Cardiac septum (tissue), 1 donor: ENCODE results near the gene OR9G1. TPM values are rescaled to one million over a fixed set of nuclear protein-coding genes. Genes with fewer than 3 reads are reported as not detected.
"Not testable (repeated sequence)": the region's sequence is repeated elsewhere in the genome, so short reads cannot be mapped to it uniquely, and the experiment has no call there.

Experiments
- DNase-seq: peaks from one replicate; pipeline ENCODE4 v3.0.0-alpha.2; 2020; ENCODE audit warnings: low spot score
- intact Hi-C: fragments of 100-400 bp; cut with DNase I; formaldehyde crosslinking; loops from one replicate; pipeline ENCODE4 v1.14.0; 2022
- long read RNA-seq: library from polyadenylated mRNA; unstranded; transcript quantifications from one replicate; pipeline ENCODE4 v2.0.0, GENCODE V29; 2021
- total RNA-seq: library from RNA; stranded (reverse); fragmentation: NEBNext Ultra II Directional; extraction: Animal tissue kit (Norgen Biotek cat#: 25700); gene quantifications from one replicate; pipeline ENCODE4 v1.2.1, GENCODE V29; 2021
- donor health status: DM: no; HTN: no; CAD: no.

Gene OR9G1, protein sequence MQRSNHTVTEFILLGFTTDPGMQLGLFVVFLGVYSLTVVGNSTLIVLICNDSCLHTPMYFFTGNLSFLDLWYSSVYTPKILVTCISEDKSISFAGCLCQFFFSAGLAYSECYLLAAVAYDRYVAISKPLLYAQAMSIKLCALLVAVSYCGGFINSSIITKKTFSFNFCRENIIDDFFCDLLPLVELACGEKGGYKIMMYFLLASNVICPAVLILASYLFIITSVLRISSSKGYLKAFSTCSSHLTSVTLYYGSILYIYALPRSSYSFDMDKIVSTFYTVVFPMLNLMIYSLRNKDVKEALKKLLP
- not detected for total RNA-seq
- long read RNA-seq, result 0 reads

DNA sequence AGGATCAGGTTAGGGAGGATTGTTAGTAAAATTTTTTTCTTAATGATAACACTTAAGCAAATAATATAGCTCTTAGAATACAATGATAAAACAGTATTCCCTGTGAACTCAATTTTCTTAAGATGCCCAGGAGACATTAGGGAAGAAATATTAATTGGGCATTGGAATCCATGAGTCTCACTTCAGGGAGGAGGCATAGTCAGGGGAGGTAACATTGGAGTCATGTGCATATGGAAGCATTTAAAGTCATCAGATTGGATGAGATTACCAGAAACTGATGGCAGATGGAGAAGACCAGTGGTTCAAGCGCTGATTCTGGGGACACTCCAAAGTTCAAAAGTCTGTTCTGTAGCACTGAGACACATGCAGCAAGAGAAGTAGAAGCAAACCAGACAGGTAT is at the start of gene OR9G1:
Gene OR9G1 (plus strand): TSS at position 301 of the 400 bp plus-strand sequence. CDS start 1,293 bp downstream, outside the sequence.
- no peak for DNase-seq
- intact Hi-C loops, result no loop called here

DNA sequence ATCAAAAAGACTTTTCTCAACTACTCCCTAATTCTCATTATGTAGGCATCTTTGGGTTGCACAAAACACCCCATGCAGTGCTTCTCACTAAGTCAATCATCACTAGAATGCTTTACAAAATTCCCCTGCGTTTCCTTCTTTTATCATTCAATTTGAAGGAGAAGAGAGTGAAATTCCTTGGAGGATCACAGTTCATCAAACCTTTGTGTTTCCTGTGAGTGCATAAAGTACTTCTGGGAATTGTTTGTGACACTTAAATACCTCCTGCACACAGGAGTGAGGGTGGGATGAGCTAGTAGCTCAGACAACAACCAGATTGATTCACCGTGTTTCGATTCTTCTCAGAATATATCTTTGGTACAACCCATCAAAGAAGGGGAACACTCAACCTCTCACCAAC is 39.1 kb upstream of the OR9G1 start:
- intact Hi-C loops, result no loop called here
- DNase-seq, result no peak

DNA sequence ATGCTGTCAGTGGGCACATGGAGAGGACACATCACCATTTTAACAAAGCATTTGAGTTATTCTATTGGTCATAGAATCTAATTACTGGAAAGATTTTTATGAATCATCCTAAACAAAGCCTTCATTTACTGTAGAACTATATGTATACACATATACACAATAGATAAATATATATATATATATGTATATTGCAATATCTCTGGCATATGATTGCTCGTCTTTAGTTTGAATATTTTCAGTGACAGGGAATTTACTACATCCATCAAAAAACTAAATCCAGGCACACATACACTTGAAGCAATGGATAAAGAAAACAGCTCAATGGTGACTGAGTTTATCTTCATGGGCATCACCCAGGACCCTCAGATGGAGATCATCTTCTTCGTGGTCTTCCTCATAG is 35.5 kb upstream of the OR9G1 start, which contains the start of gene OR5AR1:
Gene OR5AR1 (plus strand): TSS at position 301 of the 400 bp plus-strand sequence. CDS start 0 bp downstream, at position 301.
- intact Hi-C loops, result no loop called here
- no peak for DNase-seq

DNA sequence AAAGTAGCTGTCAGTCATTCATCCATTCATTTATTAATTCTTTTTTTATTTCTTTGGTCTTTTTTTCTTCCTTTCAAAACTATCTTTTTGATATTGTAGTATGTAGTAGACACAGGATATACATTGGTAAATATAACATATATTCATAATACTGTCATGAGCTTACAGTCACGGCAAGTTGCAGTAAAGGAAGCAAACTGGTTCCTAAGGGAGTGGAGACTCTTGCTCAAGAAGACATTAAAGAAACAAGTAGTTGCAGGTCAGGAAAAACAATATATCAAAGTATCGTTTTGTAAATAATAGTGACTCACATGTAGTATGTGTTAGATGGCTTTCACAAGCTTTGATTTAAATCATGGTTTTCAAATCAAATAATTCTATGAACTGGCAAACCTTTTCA is 27.9 kb upstream of the OR9G1 start:
- no peak for DNase-seq
- intact Hi-C loops, result no loop called here

DNA sequence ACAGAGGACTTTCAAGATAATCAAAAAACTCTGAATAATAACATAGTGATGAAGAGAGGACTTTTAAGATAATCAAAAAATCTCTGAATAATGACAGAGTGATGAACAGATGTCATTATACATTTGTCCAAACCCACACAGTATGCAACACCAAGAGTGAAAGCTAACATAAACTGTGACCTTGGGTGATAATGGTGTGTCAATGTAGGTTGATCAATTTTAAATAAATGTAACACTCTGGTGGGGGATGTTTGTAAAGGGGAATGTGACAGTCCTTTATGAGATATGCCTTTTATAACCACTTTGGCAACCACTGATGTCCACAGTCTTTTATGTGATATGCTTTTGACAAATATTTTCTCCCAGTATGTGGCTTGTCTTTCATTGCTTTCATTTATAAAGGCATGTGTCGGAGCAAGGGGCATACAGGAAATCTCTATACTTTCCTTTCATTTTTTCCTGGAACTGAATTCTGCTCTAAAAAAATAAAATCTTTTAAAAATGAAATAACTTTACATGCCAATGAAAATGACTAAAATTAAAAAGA is 10.3 kb upstream of the OR9G1 start:
- no peak for DNase-seq
- intact Hi-C loops, result no loop called here

DNA sequence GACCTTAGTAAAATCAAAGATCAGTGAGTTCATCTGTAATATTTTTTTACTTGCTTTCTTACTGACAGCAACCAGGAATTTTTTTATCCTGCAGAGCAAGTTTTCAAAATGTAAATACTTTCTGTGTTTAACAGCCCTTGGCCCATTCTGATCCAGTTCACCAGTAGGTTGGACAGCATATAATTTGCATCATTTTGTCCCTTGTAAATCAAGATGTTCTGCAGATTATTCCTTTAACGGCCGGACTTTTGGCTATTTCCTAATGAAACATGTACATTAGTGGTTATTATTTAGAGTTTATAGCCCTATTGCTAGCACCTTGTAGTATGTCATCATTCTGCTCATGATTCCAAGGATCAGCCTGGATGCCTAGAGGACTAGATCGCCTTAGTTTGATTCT is 7.7 kb upstream of the OR9G1 start:
- DNase-seq, intact Hi-C loops: not testable (repeated sequence)

DNA sequence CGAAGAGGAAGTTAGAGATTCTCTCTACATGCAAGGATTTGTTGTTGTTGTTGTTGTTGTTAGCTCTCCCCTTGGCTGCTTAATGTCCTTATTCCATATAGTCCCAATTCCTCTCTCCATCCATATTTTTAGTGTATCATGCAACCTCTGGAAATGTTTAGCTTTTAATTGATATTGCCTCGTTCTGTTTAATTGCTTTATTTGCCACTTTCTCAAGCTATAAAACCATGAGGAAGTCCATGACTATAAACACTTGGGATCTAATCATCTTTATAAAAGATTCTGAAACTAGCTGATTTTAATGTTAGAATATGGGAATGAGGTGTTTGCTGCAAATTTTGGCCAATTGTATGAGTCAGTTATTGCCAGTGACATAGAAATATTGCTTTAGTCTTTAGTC is 5.5 kb upstream of the OR9G1 start:
- intact Hi-C loops, result no loop called here
- DNase-seq, result no peak

DNA sequence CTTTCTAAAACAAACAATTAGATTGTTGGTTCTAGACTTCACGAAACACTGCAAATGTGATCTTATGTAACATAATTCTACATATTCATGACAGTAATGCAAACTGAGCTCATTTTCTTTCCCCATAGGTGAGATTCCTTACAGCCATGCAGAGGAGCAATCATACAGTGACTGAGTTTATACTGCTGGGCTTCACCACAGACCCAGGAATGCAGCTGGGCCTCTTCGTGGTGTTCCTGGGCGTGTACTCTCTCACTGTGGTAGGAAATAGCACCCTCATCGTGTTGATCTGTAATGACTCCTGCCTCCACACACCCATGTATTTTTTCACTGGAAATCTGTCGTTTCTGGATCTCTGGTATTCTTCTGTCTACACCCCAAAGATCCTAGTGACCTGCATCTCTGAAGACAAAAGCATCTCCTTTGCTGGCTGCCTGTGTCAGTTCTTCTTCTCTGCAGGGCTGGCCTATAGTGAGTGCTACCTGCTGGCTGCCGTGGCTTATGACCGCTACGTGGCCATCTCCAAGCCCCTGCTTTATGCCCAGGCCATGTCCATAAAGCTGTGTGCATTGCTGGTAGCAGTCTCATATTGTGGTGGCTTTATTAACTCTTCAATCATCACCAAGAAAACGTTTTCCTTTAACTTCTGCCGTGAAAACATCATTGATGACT is 1.5 kb downstream of the OR9G1 start:
- no peak for DNase-seq
- intact Hi-C loops, result no loop called here

DNA sequence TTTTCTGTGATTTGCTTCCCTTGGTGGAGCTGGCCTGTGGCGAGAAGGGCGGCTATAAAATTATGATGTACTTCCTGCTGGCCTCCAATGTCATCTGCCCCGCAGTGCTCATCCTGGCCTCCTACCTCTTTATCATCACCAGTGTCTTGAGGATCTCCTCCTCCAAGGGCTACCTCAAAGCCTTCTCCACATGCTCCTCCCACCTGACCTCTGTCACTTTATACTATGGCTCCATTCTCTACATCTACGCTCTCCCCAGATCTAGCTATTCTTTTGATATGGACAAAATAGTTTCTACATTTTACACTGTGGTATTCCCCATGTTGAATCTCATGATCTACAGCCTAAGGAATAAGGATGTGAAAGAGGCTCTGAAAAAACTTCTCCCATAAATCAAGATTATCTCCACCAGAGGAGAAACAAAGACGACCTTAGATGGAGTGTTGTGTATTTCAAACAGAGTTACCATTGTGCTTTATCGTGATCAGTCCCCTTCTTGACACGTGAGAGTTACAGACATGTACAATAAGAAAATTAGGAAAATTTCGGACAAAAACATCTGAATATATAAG is 2.1 kb downstream of the OR9G1 start:
- intact Hi-C loops, result no loop called here
- DNase-seq, result no peak

DNA sequence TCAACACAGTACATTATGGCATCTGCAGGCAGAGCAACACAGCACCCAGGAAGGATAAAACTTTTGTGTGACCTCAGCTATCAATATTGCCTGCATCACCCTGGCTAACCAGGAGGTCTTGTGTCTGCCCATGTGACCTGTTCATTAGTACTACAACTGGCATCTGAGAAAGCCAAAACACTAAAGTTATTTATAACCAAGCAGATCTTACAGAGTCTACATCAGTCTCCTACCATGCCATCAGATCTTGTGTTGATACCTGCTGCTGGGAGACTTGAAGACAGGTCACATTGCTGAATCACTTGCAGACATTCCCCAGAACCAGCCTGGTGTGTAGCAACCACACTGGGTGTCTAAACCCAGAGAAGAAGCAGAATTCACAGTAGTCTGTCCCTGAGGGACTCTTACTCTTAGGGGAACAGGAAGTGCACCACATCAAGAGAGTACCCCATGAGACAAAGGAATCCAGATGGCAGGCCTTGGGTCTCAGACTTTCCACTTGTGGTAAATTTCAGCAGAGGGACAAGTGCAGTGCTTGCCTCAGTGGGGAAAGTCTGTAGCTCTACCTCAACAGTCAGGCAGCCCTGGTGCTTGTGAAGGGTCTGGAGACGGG is 7.0 kb downstream of the OR9G1 start:
- no peak for DNase-seq
- intact Hi-C loops, result no loop called here

DNA sequence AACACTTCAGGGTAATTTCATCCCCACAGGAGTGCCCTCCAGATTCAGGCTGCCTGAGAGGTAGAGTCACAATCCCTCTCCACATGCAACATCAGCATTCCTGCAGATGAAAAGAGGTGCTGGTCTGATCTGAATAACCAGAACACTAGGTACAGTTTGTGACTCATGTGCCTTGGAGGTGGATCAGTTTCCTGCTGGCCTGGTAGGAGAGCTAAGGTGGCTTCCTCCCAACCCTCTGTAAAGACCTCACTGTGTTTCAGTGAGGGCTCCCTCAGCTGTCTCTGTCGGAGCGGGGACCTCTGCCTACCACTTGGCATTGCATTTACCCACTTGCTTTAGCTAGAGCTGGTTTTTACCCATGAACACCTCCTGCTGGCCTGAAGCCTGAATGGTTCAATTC is 7.6 kb downstream of the OR9G1 start:
- no peak for DNase-seq
- intact Hi-C loops, result no loop called here

DNA sequence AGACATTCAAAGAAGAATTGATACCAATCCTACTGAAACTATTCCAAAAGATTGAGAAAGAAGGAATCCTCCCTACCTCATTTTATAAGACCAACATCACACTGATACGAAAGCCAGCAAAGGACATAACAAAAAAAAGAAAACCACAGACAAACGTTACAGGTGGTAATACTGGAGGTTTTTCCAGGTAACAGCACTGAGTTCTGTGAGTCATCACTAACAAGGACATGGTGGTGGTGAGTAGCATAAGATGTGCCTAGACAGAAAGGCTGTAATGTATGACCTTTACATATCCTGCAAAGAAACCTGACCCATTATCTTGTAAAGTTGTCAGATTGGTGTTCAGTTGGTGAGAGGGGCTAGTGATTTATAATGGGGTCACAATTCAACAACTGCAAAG is 15.3 kb downstream of the OR9G1 start:
- no peak for DNase-seq
- intact Hi-C loops, result no loop called here

DNA sequence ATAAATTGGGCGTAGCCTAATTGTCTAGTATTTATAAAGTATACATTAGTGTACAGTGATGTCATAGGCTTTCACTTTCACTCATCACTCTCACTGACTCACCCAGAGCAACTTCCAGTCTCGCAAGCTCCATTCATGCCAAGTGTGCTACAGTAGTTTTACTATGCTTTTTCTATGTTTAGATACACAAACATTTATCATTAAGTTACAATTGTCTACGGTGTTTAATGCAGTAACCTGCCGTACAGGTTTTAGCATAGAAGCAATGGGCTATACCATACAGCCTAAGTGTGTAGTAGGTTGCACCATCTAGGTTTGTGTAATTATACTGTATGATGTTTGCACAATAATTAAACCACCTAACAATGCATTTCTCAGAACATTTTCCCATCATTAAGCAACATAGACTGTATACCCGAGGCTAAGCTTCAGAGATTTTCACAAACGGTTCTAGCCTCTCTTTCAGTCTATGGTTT is 17.5 kb downstream of the OR9G1 start:
- no peak for DNase-seq

DNA sequence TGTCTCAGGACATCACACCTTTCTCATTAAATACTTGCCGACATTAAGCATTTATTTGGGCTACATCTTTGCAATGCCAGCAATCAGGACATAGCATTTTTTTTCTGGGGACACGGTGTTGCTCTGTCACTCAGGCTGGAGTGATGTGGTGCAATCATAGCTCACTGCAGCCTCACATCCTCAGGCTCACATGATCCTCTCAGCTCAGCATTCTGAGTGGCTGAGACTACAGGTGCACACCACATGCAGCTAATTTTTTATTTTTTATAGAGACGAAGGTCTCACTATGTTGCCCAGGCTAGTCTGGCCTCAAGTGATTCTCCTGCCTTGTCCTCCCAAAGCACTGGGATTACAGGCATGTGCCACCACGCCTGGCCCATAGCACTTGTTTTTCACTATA is 21.6 kb downstream of the OR9G1 start:
- intact Hi-C loops, result no loop called here
- DNase-seq, result no peak

More for the DNA sequence above, 17.5 kb downstream of the OR9G1 start:
- intact Hi-C loops, result no loop called here

DNA sequence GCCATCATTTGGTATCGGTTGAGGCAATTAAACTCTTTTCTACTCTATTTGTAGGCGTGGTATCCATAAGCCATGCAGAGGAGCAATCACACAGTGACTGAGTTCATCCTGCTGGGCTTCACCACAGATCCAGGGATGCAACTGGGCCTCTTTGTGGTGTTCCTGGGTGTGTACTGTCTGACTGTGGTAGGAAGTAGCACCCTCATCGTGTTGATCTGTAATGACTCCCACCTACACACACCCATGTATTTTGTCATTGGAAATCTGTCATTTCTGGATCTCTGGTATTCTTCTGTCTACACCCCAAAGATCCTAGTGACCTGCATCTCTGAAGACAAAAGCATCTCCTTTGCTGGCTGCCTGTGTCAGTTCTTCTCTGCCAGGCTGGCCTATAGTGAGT is 41.2 kb downstream of the OR9G1 start:
- no peak for DNase-seq
- intact Hi-C loops, result no loop called here

DNA sequence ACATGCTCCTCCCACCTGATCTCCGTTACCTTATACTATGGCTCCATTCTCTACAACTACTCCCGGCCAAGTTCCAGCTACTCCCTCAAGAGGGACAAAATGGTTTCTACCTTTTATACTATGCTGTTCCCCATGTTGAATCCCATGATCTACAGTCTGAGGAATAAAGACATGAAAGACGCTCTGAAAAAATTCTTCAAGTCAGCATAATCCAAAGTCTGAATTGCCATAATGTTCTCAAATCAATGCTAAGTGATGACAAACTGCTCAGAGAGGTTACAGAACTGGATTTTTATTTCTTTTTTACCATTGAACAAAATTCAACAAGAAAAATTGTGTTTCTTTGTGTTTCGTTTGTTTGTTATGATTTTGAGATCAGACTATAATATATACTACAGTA is 42.0 kb downstream of the OR9G1 start:
- DNase-seq, result no peak
- intact Hi-C loops, result no loop called here

DNA sequence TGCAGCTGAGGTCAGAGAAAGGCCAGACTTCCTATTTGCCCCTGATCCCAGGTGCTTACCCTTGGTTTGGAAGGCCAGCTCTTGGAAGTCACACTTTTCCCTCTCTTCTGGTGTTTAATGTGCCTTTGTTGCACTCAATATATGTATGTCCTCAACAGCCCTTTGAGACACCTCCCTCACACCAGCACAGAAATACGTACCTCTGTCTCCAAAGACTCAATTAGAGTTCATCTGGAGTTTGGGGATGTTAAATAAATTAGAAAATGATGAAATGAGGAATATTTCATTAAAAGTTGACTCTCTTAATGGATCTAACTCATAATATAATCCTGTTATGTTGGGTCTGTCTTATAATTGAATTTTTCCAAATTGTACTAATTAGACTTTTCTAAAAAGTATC is 49.7 kb downstream of the OR9G1 start, which contains the start of gene OR9G4:
Gene OR9G4 (minus strand): TSS at position 101 of the 400 bp plus-strand sequence. CDS start 4,931 bp downstream, outside the sequence.
- no peak for DNase-seq
- intact Hi-C loops, result no loop called here

DNA sequence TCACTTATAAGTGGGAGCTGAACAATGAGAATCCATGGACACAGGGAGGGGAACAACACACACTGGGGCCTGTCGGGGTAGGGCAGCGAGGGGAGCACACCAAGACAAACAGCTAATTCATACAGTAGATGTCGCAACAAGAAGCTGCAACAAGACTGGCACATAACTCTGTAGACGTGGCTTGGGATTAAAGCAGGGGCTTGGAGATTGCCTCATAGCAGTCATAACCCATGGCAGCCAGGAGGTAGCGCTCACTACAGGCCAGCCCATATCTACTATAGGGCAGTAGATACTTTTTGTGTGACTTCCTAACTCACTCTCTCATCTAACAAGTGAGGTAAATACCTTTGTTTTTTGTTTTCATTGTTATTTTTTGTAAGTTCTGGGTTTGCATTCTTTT is 51.3 kb downstream of the OR9G1 start:
- intact Hi-C loops, result no loop called here
- DNase-seq, result no peak

DNA sequence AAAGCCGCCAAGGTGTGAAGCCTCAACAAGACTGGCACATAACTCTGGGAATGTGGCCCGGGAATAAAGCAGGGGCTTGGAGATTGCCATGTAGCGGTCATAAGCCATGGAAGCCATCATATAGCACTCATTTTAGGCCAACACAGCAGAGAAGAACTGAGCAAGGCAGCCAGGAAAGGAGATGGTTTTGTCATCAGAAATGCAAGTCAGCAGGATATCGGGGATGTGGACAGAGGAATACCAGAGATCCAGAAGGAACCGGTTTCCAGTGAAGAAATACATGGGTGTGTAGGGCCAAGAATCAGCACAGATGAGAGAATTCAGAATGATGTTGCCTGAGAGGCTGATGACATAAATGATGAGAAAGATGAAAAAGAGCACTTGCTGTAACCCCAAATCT is 52.6 kb downstream of the OR9G1 start:
- intact Hi-C loops, result no loop called here

More for the DNA sequence above, 52.6 kb downstream of the OR9G1 start:
- no peak for DNase-seq
